Muscle of arm (tissue), 12 donors: ENCODE measurements around the gene PRR11. TPM values are rescaled to one million over a fixed set of nuclear protein-coding genes. Genes with fewer than 3 reads are reported as not detected.
"Not testable (repeated sequence)": the region's sequence is repeated elsewhere in the genome, so short reads cannot be mapped to it uniquely, and the experiment has no call there.

Experiments used
- DNase-seq: peaks from one replicate; pipeline ENCODE4 v3.0.0-alpha.2; 2013
- polyA plus RNA-seq, 12 donors: library from polyadenylated mRNA; unstranded; fragments of 120-200 nt; gene quantifications; one replicate each; pipeline ENCODE4 v1.2.1, GENCODE V29; 2013; ENCODE audit not compliant: insufficient read length in 12 of 12

The PRR11 gene
- polyA plus RNA-seq, 12 donors = 8.8 to 23.9 (median 14.6) TPM; not detected in 1

DNA sequence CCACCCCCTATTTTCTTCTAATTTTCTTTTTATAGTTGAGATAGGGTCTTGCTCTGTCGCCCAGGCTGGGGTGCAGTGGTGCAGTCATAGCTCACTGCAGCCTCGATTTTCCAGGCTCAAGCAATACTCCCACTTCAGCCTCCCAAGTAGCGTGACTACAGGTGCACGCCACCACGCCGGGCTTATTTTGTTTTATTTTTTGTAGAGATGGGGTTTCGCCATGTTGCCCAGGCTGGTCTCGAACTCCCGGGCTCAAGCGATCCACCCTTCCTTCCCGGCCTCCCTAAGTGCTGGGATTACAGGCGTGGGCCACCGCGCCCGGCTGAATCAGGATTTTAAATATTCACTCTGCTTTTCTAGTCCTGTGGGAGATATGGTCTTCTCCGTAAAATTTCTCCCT lies 63.8 kb downstream of the PRR11 start:
- no peak for DNase-seq

DNA sequence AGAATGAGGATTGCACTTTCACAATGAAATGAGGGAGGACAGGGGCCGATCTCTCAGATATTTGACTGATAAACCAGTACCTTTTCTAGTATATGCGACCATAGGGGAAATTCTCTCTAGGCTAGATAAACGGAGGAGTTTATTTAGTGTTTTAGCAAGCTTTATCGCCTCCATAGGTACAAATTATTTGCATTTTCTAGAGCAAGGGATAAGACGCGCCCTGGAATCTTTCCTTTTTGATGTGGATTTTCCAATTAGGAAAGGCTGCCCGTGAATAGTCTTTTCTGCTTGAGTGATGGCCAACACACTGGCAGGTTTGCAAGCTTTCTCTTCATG lies 64.4 kb downstream of the PRR11 start:
- no peak for DNase-seq

DNA sequence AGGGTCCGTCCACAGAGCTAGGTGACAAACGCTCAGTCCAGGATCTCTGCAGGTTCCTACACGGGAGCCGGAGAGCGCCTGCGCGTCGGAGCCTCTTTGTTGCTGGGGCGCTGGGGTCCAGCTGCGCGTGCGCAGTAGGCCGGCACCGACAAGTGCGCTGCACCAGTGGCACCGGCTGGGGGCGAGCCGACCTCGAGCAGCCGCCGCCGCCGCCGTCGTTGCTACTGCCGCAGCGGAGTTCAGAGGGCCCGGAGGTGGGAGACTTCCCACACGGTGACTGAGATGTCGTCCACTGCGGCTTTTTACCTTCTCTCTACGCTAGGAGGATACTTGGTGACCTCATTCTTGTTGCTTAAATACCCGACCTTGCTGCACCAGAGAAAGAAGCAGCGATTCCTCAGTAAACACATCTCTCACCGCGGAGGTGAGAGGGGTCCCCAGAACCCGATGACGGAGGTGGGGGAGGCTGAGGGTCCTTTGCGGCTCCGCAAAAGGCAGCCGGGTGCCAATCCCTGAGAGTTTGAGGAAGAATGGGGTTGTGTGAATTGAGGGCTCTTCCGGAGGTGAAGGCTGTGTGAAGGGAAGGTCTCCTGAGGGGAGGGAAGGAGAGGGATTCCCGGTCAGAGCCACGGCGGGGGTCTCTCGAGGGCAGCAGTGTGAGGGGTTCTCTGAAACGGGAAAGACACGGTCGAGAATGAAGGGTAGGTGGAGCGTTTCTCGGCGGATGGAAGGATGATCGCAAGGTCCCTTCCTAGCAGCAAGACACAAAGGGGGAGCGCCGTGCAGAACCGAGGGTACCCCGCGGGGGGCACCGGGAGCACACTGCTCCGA lies 65.0 kb downstream of the PRR11 start, which contains the start of gene GDPD1:
Gene GDPD1, plus strand, starts transcription at position 184 of the 831 bp plus-strand sequence. Its CDS starts 99 bp downstream, at position 283.
- DNase-seq = peak; percentile 94

DNA sequence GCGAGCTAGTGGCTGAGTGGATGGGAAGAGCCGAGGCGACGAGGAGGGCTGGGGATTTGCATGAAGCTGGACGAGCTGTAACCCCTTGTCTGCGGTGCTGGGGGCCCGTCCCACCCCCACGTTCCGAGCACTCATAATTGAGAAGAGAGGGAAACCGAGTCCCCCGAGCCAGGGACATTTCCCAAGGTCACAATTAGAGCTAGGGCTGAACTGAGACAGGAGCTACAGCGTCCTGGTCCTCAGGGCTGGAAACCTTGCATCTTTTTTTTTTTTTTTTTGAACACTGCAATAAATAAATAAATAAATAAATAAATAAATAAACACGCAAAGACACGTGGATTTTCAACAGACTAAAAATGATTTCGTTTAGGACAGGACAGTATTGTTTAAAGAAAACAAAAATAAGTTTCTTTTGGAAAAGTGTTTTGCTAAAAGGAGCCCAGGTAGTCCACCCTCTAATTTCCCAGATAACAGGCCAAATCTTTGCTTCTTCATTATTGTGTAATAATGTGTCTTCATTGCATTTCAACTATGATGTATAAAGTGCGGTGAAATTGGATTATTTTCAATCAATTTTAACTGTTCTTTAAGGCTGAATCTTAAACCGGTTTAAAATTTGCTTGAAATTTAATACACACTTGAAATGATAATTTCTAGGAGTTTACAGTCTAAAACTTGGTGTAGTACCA lies 65.8 kb downstream of the PRR11 start:
- peak; percentile 23 for DNase-seq

DNA sequence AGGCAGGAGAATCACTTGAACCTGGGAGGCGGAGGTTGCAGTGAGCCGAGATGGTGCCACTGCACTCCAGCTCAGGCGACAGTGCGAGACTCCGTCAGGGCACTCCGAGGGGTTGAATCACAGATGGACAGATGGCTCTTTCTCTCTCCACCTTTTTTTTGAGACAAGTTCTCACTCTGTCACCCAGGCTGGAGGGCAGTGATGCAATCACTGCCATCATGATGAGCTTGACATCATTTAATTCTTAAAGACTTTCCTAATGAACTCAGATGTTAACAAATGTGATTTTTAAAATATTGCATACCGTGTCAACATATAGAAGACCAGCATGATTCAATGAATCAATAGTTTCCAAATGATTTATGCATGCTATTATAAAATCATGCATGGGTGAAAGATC lies 68.3 kb downstream of the PRR11 start:
- DNase-seq = no peak

DNA sequence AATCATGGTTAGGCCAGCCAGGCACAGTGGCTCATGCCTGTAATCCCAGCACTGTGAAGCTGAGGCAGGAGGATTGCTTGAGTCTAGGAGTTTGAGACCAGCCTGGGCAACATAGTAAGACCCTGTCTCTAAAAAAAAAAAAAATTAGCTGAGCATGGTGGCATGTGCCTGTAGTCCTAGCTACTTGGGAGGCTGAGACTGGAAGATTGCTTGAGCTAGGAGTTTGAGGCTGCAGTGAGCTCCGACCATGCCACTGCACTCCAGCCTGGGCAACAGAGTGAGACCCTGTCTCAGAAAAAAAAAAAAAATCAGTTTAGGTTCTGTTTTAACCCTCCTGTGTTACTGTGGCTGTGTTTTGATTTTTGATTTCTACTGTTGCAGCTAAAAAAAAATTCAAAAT lies 73.0 kb downstream of the PRR11 start:
- not testable (repeated sequence) for DNase-seq

DNA sequence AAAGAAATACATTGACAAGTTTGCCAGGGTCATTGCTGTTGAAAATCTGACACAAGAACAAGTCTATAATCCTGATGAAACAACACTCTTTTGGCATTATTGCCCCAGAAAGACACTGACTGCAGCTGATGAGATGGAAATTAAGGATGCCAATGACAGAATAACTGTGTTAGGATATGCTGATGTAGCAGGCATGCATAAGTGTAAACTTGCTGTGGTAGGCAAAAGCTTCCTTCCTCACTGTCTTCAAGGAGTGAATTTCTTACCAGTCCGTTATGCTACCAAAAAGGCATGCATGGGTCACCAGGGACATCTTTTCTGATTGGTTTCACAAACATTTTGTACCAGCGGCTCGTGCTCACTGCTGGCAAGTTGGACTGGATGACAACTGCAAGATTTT lies 75.2 kb downstream of the PRR11 start:
- no peak for DNase-seq

DNA sequence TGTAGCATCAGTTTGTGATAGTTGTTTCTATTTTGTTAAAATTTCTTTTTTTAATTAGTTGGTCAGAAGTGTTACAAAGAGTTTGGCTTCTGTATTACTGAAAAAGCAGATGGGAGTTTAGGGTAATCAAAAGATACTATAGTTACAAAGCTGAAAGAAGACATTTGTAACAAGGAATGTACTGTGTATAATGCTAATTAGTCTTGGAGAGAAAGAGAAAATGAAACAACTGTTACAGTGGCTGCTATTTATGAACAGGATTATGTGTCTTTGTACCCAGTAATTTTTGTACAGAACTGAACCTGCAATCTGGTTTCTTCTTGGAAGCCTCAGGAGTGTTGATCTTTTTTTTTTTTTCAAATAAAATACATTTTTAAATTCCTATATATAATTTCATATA lies 79.1 kb downstream of the PRR11 start:
- DNase-seq = no peak

DNA sequence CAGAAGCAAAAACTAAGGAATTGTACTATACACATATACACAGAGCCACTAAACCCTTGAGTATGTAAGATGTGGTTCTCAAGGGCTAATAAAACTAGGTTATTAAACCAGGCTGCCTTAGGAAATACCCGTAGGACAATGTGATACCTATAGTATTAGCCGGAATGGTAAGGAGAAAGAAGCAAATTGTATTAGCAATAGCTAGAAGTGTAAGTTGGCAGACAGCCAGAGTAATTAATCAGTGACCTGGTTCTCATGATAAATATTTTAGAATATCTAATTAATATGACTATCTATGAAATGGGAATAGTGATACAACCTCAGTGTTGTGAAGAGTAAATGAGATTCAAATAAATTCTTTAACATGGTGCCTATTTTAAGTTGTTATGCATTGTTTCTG lies 83.4 kb downstream of the PRR11 start:
- no peak for DNase-seq

DNA sequence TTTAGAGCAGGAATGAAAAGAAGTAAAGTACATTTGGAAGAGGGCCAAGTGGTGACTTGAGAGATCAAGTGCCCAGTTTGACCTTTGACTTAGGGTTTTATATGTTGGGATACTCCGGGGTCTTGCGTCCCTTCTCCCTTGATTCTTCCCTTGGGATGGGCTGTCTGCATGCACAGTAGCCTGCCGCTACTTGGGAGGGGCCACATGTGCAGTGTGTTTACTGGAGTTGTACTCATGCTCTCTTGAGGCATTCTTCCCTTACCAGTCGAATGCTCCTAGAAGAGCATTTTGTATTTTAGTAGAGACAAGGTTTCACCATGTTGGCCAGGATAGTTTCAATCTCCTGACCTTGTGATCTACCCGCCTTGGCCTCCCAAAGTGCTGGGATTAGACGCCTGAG lies 88.5 kb downstream of the PRR11 start:
- DNase-seq = no peak

Other genes starting within 250 kb of the PRR11 start
- gene TRIM37, start 48.9 kb upstream of the PRR11 start, polyA plus RNA-seq = 10 to 100 TPM in 11 of 12 donors, not detected in 1; 10.2 to 17.5 (median 15.0) TPM
- gene SKA2, start 560 bp upstream of the PRR11 start, polyA plus RNA-seq = 10 to 100 TPM in 11 of 12 donors, not detected in 1; 34.4 to 73.1 (median 42.8) TPM
- gene SMG8, start 54.3 kb downstream of the PRR11 start, polyA plus RNA-seq = 10 to 100 TPM in 10 of 12 donors, 1 to 10 TPM in 1, not detected in 1; 6.3 to 18.7 (median 14.5) TPM
- gene GDPD1, start 64.8 kb downstream of the PRR11 start, polyA plus RNA-seq = 1 to 10 TPM in 10 of 12 donors, not detected in 2; 1.5 to 4.0 (median 2.4) TPM
- 10 to 100 TPM in 11 of 12 donors, not detected in 1; 11.6 to 20.6 (median 15.5) TPM for gene YPEL2, start 175.9 kb downstream of the PRR11 start, polyA plus RNA-seq